H1 (cell line): ENCODE results near the gene PHLPP2. TPM values are rescaled to one million over a fixed set of nuclear protein-coding genes. Genes with fewer than 3 reads are reported as not detected.

Experiments
- CTCF ChIA-PET: fragments of 300-600 bp; sonication (Branson Sonifier 250); formaldehyde crosslinking; loops from one replicate; lab custom pipeline; 2021; ENCODE audit not compliant: partially characterized antibody; lab: Charles Lee
- POLR2A ChIA-PET: fragments of 300-600 bp; sonication (Branson Sonifier 250); formaldehyde crosslinking; loops from one replicate; lab custom pipeline; 2021; ENCODE audit warnings: inconsistent platforms; ENCODE audit not compliant: partially characterized antibody; lab: Charles Lee
- DNase-seq, 2 experiments: peaks; one replicate each; pipeline versions ENCODE4 v3.0.0 to v3.0.0-alpha.2; 2010 to 2022; ENCODE audit warnings: low spot score in 2 of 2, low read depth in 1 of 2, mixed read lengths in 1 of 2
- FAIRE-seq: peaks from 2 replicates; lab custom pipeline; 2011; peaks lifted over from hg19 to GRCh38; lab: Jason Lieb, UNC
- H2AFZ ChIP-seq: 2 replicates; pipeline ENCODE4 v1.8.1; 2012; ENCODE audit warnings: low read length, inconsistent platforms
- H2AK5ac ChIP-seq: 2 replicates; pipeline ENCODE4 v1.6.1; 2013; ENCODE audit warnings: low read depth, low read length
- H2BK120ac ChIP-seq: replicated peaks from 2 replicates; pipeline ENCODE3; 2013; ENCODE audit warnings: low read depth, low read length, inconsistent platforms
- H2BK12ac ChIP-seq: 2 replicates; pipeline ENCODE4 v1.6.1; 2013; ENCODE audit warnings: low read depth, low read length
- H2BK15ac ChIP-seq: 2 replicates; pipeline ENCODE4 v1.6.1; 2013; ENCODE audit warnings: low read length
- H2BK20ac ChIP-seq: 2 replicates; pipeline ENCODE4 v1.6.1; 2013; ENCODE audit warnings: low read length
- H2BK5ac ChIP-seq: 2 replicates; pipeline ENCODE4 v1.6.1; 2013; ENCODE audit warnings: low read depth, low read length
- H3K14ac ChIP-seq: 2 replicates; pipeline ENCODE4 v1.6.1; 2013; ENCODE audit warnings: inconsistent platforms; ENCODE audit not compliant: insufficient read length
- H3K18ac ChIP-seq: 2 replicates; pipeline ENCODE4 v1.6.1; 2013; ENCODE audit warnings: low read length; ENCODE audit errors: extremely low read depth
- H3K23ac ChIP-seq: 2 replicates; pipeline ENCODE4 v1.6.1; 2013; ENCODE audit warnings: inconsistent platforms; ENCODE audit not compliant: insufficient read length
- H3K23me2 ChIP-seq: 2 replicates; pipeline ENCODE4 v1.6.1; 2013; ENCODE audit warnings: low read depth, low read length
- H3K27ac ChIP-seq: 2 replicates; pipeline ENCODE4 v1.6.1; 2011; ENCODE audit warnings: low read depth, low read length, inconsistent platforms
- H3K27me3 ChIP-seq, 4 experiments: replicated peaks in 1 of 4; 1 replicate in 1 of 4; 2 replicates in 3 of 4; pipeline versions ENCODE4 v1.6.1 to v1.8.1; 2011 to 2013; ENCODE audit warnings: low read length in 3 of 4, mild to moderate bottlenecking in 3 of 4, inconsistent platforms in 2 of 4, mixed read lengths in 2 of 4, moderate library complexity in 1 of 4; ENCODE audit not compliant: control insufficient read depth in 3 of 4, insufficient read depth in 3 of 4; ENCODE audit errors: extremely low read depth in 1 of 4
- H3K36me3 ChIP-seq, 4 experiments: 2 replicates each; pipeline versions ENCODE4 v1.6.1 to v1.8.1; 2011 to 2013; ENCODE audit warnings: mild to moderate bottlenecking in 4 of 4, low read length in 3 of 4, moderate library complexity in 2 of 4, control low read depth in 1 of 4, inconsistent platforms in 1 of 4; ENCODE audit not compliant: insufficient read depth in 4 of 4, control insufficient read depth in 2 of 4
- H3K4ac ChIP-seq: replicated peaks from 2 replicates; pipeline ENCODE3; 2013; ENCODE audit warnings: low read length, low read depth, mixed read lengths, inconsistent platforms; ENCODE audit not compliant: insufficient read length
- H3K4me1 ChIP-seq, 4 experiments: replicated peaks in 1 of 4; 1 replicate in 1 of 4; 2 replicates in 3 of 4; pipeline versions ENCODE4 v1.6.1 to v1.8.1; 2011 to 2013; ENCODE audit warnings: low read length in 3 of 4, inconsistent platforms in 2 of 4, mixed read lengths in 1 of 4; ENCODE audit not compliant: insufficient read depth in 4 of 4, control insufficient read depth in 3 of 4
- H3K4me2 ChIP-seq, 2 experiments: 2 replicates each; pipeline versions ENCODE4 v1.6.1 to v1.8.1; 2011 to 2013; ENCODE audit warnings: low read depth in 2 of 2, low read length in 2 of 2, control low read depth in 1 of 2, inconsistent platforms in 1 of 2, mild to moderate bottlenecking in 1 of 2; ENCODE audit not compliant: insufficient read depth in 1 of 2
- H3K4me3 ChIP-seq, 4 experiments: fragments of 200-600, 300-600 bp in 1 of 4; sonication (generic), shearing (Covaris generic), sonication (Bioruptor Twin) in 1 of 4; 2 replicates each; pipeline versions ENCODE4 v1.5.1 to v1.8.1; 2011 to 2016; ENCODE audit warnings: low read length in 4 of 4, low read depth in 3 of 4, control low read depth in 2 of 4, inconsistent platforms in 2 of 4, mild to moderate bottlenecking in 2 of 4, mixed read lengths in 1 of 4, moderate library complexity in 1 of 4; ENCODE audit not compliant: insufficient read depth in 2 of 4; ENCODE audit errors: extremely low read depth in 1 of 4
- H3K56ac ChIP-seq: replicated peaks from 2 replicates; pipeline ENCODE3; 2013; ENCODE audit warnings: low read depth, mild to moderate bottlenecking, mixed read lengths, low read length, inconsistent platforms; ENCODE audit not compliant: insufficient read length
- H3K79me1 ChIP-seq: 2 replicates; pipeline ENCODE4 v1.6.1; 2013; ENCODE audit warnings: low read depth, low read length, control low read depth
- H3K79me2 ChIP-seq, 2 experiments: 2 replicates each; pipeline versions ENCODE4 v1.6.1 to v1.8.1; 2012 to 2013; ENCODE audit warnings: low read length in 2 of 2, mild to moderate bottlenecking in 2 of 2, inconsistent platforms in 1 of 2; ENCODE audit not compliant: insufficient read depth in 2 of 2, control insufficient read depth in 1 of 2
- H3K9ac ChIP-seq, 4 experiments: replicated peaks in 1 of 4; 1 replicate in 1 of 4; 2 replicates in 3 of 4; pipeline versions ENCODE4 v1.6.1 to v1.8.1; 2011 to 2013; ENCODE audit warnings: low read depth in 3 of 4, low read length in 3 of 4, control low read depth in 2 of 4, mild to moderate bottlenecking in 2 of 4, moderate library complexity in 2 of 4, inconsistent platforms in 1 of 4; ENCODE audit errors: extremely low read depth in 1 of 4
- H3K9me3 ChIP-seq, 2 experiments: 2 replicates each; pipeline versions ENCODE4 v1.6.1 to v1.8.1; 2012 to 2013; ENCODE audit warnings: mild to moderate bottlenecking in 2 of 2, moderate library complexity in 2 of 2, control low read depth in 1 of 2, inconsistent platforms in 1 of 2, low read depth in 1 of 2, low read length in 1 of 2, mixed read lengths in 1 of 2; ENCODE audit not compliant: insufficient read depth in 2 of 2
- H4K20me1 ChIP-seq, 2 experiments: replicated peaks in 1 of 2; 2 replicates each; pipeline versions ENCODE3 to v1.8.1; 2011 to 2013; ENCODE audit warnings: inconsistent platforms in 2 of 2, low read length in 2 of 2, mild to moderate bottlenecking in 1 of 2; ENCODE audit not compliant: insufficient read depth in 2 of 2, control insufficient read depth in 1 of 2
- H4K5ac ChIP-seq: 2 replicates; pipeline ENCODE4 v1.6.1; 2013; ENCODE audit warnings: low read length, low read depth, mixed read lengths, inconsistent platforms; ENCODE audit not compliant: insufficient read length
- H4K8ac ChIP-seq: 2 replicates; pipeline ENCODE4 v1.8.0; 2013; ENCODE audit warnings: mild to moderate bottlenecking, moderate library complexity, low read length, inconsistent platforms; ENCODE audit not compliant: insufficient read depth; ENCODE audit errors: extremely low read depth
- H4K91ac ChIP-seq: replicated peaks from 2 replicates; pipeline ENCODE3; 2013; ENCODE audit warnings: low read length, mixed read lengths, inconsistent platforms; ENCODE audit not compliant: insufficient read length
- CTBP2 ChIP-seq: IDR thresholded peaks from 2 replicates; pipeline ENCODE4 v1.7.0; 2011; ENCODE audit warnings: borderline replicate concordance, mild to moderate bottlenecking, moderate library complexity, mixed read lengths, low read length; ENCODE audit not compliant: insufficient read depth, insufficient read length
- EGR1 ChIP-seq: IDR thresholded peaks from 2 replicates; pipeline ENCODE4 v1.6.1; 2011; ENCODE audit warnings: low read depth, low read length, borderline replicate concordance
- KDM1A ChIP-seq: fragments of 200-600, 300-600 bp; sonication (generic); IDR thresholded peaks from 2 replicates; pipeline ENCODE4 v1.7.1; 2016; ENCODE audit warnings: mild to moderate bottlenecking, low read length, borderline replicate concordance
- MAFK ChIP-seq: IDR thresholded peaks from 2 replicates; pipeline ENCODE4 v1.6.1; 2012; ENCODE audit warnings: low read depth, mild to moderate bottlenecking, improper control_type of control experiment, low read length
- POU5F1 ChIP-seq: IDR thresholded peaks from 2 replicates; pipeline ENCODE4 v1.6.1; 2011; ENCODE audit warnings: low read depth, mild to moderate bottlenecking, low read length, moderate library complexity
- SIX5 ChIP-seq: IDR thresholded peaks from 2 replicates; pipeline ENCODE4 v1.6.1; 2011; ENCODE audit warnings: mild to moderate bottlenecking, low read depth, low read length
- ZNF274 ChIP-seq: IDR thresholded peaks from 2 replicates; pipeline ENCODE4 v1.7.0; 2012; ENCODE audit warnings: low read length, borderline replicate concordance; ENCODE audit errors: extremely low read depth
- WGBS, 2 experiments: shearing (Covaris generic) in 1 of 2; methylation state at CpG; one replicate each; pipeline versions ENCODE4 v1.1.6 to v1.1.7; 2013 to 2015; ENCODE audit warnings: low lambda C conversion rate in 2 of 2, mixed read lengths in 2 of 2, inconsistent platforms in 1 of 2, low coverage in 1 of 2, missing lambda C conversion rate in 1 of 2; ENCODE audit not compliant: insufficient replicate concordance in 2 of 2, insufficient coverage in 1 of 2, insufficient read length in 1 of 2; ENCODE audit errors: extremely low coverage in 1 of 2, missing lambda C conversion rate in 1 of 2; 5-methylcytosine and 5-hydroxymethylcytosine counted together
- polyA plus RNA-seq, 7 experiments: library from polyadenylated mRNA; depleted of rRNA in 3 of 7; stranded (reverse) in 5 of 7; unstranded in 2 of 7; fragments of >200 nt in 5 of 7; fragments of 200-250 nt in 2 of 7; gene quantifications; 1 replicate in 5 of 7; 2 replicates in 1 of 7; 4 replicates in 1 of 7; pipeline versions ENCODE4 v1.2.1 to v1.2.3, GENCODE V29; 2011 to 2013; ENCODE audit warnings: missing spikeins in 2 of 7, mixed read lengths in 2 of 7
- total RNA-seq: library from RNA; stranded (reverse); fragmentation: NEBNext Ultra II Directional; extraction: Animal tissue kit (Norgen Biotek cat#: 25700); gene quantifications from 2 replicates; pipeline ENCODE4 v1.2.1, GENCODE V29; 2021
- TF ChIP-seq, protein P1 (sequence below): IDR thresholded peaks from 2 replicates; pipeline ENCODE4 v1.6.1; 2012; ENCODE audit warnings: low read length, inconsistent platforms
- TF ChIP-seq, protein P2 (sequence below): IDR thresholded peaks from 2 replicates; pipeline ENCODE4 v1.6.1; 2011; ENCODE audit warnings: low read length, improper control_type of control experiment

PHLPP2 gene
- total and polyA plus RNA-seq, 2 of the 8 experiments (the other 6 are each of a cell fraction or from before 2014, with no cell fraction given) = 7.3 to 12.9 TPM

DNA sequence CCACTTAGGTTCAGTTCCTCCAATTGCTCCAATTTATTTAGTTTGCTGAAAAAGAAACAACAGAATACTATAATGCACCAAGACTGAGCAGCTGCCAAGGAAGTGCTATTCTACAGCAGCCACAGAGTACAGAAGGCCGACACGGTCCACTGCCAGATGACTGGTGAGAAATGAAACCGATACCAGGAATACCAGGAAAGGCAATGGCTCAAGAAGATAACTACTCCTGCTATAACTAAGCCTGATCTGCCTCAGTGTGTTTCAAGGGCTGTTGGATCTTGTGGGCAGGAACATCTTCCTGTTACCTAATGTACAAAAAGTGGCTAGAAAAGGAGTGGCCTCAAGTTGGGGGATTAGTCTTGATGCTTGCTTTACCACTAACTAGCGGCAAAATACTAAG lies 65.7 kb downstream of the PHLPP2 start:
- no peak overlapping the region for H2BK15ac ChIP-seq
- H3K4me1 ChIP-seq = no peaks in the 10 kb centered on the region
- no peak overlapping the region for H3K4me3 ChIP-seq
- no peaks in the 10 kb centered on the region for H3K79me2 ChIP-seq
- no peaks in the 10 kb centered on the region for H4K20me1 ChIP-seq
- no peak for TF ChIP-seq EGR1
- TF ChIP-seq, protein P1, sequence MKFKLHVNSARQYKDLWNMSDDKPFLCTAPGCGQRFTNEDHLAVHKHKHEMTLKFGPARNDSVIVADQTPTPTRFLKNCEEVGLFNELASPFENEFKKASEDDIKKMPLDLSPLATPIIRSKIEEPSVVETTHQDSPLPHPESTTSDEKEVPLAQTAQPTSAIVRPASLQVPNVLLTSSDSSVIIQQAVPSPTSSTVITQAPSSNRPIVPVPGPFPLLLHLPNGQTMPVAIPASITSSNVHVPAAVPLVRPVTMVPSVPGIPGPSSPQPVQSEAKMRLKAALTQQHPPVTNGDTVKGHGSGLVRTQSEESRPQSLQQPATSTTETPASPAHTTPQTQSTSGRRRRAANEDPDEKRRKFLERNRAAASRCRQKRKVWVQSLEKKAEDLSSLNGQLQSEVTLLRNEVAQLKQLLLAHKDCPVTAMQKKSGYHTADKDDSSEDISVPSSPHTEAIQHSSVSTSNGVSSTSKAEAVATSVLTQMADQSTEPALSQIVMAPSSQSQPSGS = no peak
- TF ChIP-seq MAFK = no peak
- no peak for TF ChIP-seq CTBP2
- no peak for TF ChIP-seq KDM1A
- no peak for TF ChIP-seq POU5F1
- TF ChIP-seq, protein P2, sequence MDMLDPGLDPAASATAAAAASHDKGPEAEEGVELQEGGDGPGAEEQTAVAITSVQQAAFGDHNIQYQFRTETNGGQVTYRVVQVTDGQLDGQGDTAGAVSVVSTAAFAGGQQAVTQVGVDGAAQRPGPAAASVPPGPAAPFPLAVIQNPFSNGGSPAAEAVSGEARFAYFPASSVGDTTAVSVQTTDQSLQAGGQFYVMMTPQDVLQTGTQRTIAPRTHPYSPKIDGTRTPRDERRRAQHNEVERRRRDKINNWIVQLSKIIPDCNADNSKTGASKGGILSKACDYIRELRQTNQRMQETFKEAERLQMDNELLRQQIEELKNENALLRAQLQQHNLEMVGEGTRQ = no peak
- no peak for TF ChIP-seq ZNF274
- TF ChIP-seq SIX5 = no peak
- peaks cover 5 to 57% (median 36%) of the 10 kb centered on the region in 4 experiments; a peak in 7 of 8 replicates for H3K36me3 ChIP-seq
- H3K9me3 ChIP-seq = no peaks in the 10 kb centered on the region
- POLR2A ChIA-PET = no interaction called here
- no peaks in the 10 kb centered on the region for H3K23me2 ChIP-seq
- H3K14ac ChIP-seq = no peak overlapping the region
- no peak overlapping the region for H3K4me2 ChIP-seq
- CTCF ChIA-PET = no interaction called here
- no peak overlapping the region for H4K8ac ChIP-seq
- no peak overlapping the region for H3K23ac ChIP-seq
- no peak overlapping the region for H4K5ac ChIP-seq
- no peaks in the 10 kb centered on the region for H3K79me1 ChIP-seq
- no peak overlapping the region for H3K18ac ChIP-seq
- no peak for FAIRE-seq
- no peak overlapping the region for H3K9ac ChIP-seq
- H3K56ac ChIP-seq = no peak overlapping the region
- H2AFZ ChIP-seq = no peak overlapping the region
- no peak overlapping the region for H3K27ac ChIP-seq
- no peak for DNase-seq
- WGBS, 2 experiments = 94% methylated on average over 4 of the region's 4 CpGs; no CpG with 5 or more reads in 1 of the 2 experiments
- no peak overlapping the region for H2BK120ac ChIP-seq
- H2BK20ac ChIP-seq = no peak overlapping the region
- no peak overlapping the region for H3K4ac ChIP-seq
- no peak overlapping the region for H2BK5ac ChIP-seq
- no peak overlapping the region for H4K91ac ChIP-seq
- no peak overlapping the region for H2BK12ac ChIP-seq
- no peaks in the 10 kb centered on the region for H3K27me3 ChIP-seq
- no peak overlapping the region for H2AK5ac ChIP-seq
